Hypothalamus (tissue), 51 donors: ENCODE measurements around the gene PLSCR3.
A peak's percentile ranks its signal among the peaks of the same experiment; 100 is the strongest.

Source experiments
- DNase-seq, 51 donors: peaks; one replicate each; lab custom pipeline; 2025; lab: John Stamatoyannopoulos, UW

Gene PLSCR3

GRCh38 chr17:7407485-7408251 lies 13.3 kb upstream of the PLSCR3 start, which contains the start of gene NLGN2:
Gene NLGN2, plus strand, starts transcription at chr17:7407845. Its CDS starts 411 bp downstream, at chr17:7408256.
- DNase-seq = no peak

DNA sequence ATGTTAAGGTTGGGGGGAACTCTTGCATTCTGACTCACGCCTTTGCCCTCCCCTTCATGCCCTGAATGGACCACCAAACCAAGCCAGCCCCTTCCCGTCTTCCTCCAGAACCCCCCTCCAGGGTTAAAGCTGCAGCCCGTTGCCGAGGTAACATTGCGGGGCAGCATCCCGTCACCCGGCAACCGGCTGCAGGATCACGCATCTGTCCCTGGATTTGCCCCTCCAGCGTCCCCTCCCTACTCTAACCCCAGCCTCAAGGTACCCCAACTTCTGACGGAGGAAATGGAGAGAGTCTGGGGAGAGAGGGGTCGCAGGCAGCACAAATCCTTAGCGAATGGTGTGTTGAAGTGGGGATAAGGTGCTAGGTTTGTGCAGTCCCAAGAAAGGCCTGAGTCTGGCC lies 12.8 kb upstream of the PLSCR3 start:
- DNase-seq = peak in 1 of 51 donors; percentile 19

DNA sequence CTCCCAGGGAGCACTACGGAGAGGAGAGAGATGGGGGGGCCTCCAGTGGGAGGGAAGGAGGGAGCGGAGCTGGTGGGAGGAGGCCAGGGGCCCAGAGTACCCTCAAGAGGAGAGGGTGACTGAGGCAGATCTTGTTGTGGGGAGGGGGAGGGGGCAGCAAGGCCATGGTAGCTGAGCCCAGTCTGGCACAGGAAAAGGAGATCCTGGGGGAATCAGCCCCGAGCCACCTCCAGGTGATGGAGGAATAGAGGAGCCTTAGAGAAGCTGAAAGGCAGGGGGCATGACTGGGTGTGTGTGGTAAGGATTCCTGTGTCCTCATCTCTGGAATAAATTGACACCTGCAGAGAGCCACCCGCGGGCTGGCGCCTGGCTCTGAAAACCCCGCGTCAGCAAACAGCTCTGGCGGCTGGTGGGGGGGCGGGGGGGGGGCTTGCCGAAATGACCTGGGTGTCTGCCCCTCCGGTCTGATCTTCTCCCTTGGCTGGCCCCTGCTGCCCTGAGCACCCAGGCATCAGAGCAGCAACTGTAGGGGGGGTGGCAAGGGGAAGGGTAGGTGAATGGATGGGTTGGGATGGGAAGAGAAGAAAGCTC lies 12.0 kb upstream of the PLSCR3 start:
- peak in 4 of 51 donors; percentile 11 to 16 (median 15) for DNase-seq

DNA sequence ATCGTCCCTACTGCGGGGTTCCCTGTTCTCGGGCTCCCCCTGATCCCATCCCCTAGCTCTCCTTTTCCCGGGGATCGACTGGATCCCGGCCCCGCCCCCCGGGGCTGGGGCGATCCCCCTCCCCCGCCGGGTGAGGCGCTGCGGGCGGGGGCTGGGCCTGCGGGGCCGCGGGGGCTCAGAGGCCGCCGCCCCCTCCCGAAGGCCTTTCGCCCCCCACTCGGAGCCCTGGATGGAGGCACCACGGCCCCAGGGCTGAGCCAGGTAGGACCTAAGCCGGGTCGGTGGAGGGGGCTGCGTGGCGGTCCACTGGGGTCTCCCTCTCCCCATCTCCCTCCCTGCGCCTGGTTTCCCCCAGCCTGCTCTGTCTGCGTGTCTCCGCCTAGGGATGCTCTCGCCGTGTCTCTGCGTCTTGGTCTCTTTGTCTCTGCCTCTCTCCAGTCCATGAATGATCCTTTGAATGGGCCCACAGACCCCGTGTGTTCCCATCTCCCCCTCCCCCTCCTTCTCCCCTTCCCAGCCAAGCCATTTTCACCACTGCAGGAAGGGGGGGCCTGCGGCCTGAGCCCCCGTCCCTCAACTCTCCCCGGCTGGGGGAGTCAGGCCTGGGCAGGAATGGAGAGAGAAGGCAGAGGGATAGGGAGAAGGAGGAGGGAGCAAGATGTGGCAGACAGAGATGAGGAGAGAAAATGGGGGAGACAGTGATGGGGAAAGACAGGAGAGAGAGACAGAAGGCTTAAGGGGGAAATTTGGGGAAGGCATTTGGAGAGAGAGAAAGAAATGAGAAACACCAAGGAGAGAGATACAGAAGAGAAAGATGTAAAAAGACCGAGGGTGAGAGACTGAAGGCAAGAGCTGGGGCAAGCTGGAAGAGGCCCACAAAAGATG lies 11.3 kb upstream of the PLSCR3 start:
- DNase-seq = peak in 21 of 51 donors; percentile 10 to 59 (median 37)

GRCh38 chr17:7404737-7405349 lies 10.5 kb upstream of the PLSCR3 start:
- peak in 24 of 51 donors; percentile 39 to 98 (median 78) for DNase-seq

GRCh38 chr17:7403977-7404736 lies 9.8 kb upstream of the PLSCR3 start, which contains the start of gene TMEM256:
Gene TMEM256, minus strand, starts transcription at chr17:7404097. Its CDS starts 13 bp downstream, at chr17:7404084.
- peak; percentile 89 to 100 (median 99) for DNase-seq

- peak in 5 of 51 donors; percentile 56 to 84 (median 65) for DNase-seq
Observed at GRCh38 chr17:7403727-7403976, 9.3 kb upstream of the PLSCR3 start.

DNA sequence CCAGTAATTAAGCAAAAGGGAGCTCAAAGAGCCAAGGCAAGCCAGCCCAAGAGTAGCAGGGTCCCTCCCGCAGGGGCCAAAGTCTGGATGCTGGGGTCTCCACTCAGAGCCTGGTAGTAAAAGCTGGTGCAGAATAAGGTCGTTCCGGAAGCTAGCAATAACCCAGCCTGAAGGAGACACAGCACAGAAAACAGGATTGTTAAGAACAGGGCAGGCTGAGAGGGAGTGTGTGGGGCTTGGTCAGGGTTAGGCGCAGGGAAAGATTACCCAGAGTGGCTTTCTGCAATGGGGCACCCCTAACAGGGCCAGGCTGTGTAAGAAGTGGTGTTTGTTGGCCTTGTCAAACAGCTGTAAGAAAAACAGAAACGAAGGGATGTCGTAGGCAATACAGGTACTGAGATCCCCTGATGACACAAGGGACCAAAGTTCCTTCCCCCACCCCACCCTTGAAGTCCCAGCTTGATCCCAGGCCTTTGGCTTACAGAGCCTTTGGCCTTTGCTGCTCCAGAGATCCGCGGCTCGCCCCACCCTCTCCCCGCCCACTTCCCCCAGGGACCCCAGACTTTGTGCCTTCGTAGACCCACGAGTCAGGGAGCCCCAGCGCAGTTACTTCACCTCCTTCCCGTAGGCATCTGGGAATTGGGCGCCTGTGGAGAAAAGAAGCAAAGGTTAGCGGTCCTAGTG lies 8.9 kb upstream of the PLSCR3 start:
- peak in 3 of 51 donors; percentile 45 to 58 (median 50) for DNase-seq

DNA sequence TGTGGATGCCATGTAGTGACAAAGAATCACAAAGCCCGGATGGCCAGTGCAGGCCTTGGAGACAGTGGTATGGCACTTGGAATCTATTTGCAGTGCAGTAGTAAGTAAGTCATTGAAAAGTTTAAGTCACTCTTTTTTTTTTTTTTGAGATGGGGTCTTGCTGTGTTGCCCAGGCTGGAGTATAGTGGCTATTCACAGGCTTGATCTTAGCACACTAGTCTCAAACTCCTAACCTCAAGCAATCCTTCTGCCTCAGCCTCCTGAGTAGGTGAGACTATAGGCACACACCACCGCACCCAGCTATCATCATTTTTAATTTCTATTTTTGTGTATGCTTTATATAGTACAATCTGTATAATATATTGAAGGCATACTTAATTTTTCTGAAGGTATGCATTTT lies 4.3 kb upstream of the PLSCR3 start:
- no peak for DNase-seq

GRCh38 chr17:7396147-7396546 lies 1.8 kb upstream of the PLSCR3 start:
- no peak for DNase-seq

- peak in 1 of 51 donors; percentile 38 for DNase-seq
Observed at GRCh38 chr17:7393613-7394451, 493 bp downstream of the PLSCR3 start.

GRCh38 chr17:7392696-7393612 lies 1.4 kb downstream of the PLSCR3 start:
- no peak for DNase-seq

- DNase-seq = no peak
Observed at GRCh38 chr17:7391307-7391706, 3.0 kb downstream of the PLSCR3 start.

DNA sequence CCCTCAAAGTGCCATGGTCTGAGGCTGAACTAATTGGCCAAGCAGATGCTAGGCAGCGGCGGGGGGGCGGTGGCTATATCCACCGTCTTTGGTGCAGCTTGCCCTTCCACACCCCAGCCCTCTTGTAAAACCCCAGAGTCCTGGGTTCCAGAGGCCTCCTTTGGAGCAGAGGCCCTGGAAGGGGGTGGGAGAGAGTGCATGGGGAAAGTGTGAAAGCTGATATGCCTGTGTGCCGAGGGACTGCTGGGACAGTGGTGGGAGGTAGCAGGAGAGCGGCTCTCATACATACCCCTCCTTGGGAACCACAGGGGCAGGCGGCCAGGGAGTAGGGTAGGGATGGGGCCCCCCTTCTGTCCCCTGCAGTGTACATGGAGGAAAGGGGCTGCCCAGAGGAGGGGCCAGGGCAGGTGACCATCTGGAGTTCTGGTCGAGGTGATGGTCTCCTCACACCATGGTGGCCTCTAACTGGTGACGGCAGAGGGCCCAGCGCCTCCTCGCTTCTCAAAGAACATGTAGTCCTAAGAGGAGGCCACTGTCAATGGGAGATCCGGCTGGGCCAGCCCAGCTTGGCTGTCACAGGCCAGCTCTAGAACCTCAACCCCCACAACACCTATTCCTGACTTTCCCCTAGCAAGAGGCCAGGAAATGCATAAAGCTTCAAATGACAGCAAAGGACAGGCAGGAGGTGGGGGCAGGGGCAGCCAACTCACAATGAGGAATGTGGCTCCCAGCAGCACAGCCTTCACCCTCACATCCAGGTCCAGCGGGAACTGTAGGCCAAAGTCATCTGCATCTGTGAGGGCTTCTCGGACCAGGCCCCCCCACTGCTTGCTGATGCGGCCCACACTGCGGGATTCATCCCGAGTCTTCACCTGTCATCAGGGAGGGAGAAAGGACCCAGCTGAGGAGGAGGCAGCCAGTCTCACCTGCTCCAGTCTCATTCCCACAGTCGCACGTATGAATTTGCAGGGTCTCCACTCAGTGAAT lies 4.1 kb downstream of the PLSCR3 start:
- DNase-seq = no peak

- no peak for DNase-seq
Observed at GRCh38 chr17:7388856-7389255, 5.5 kb downstream of the PLSCR3 start.

- DNase-seq = no peak
Observed at GRCh38 chr17:7384489-7385081, 9.7 kb downstream of the PLSCR3 start.
